A549 (cell line): ENCODE measurements around the gene RSPH9.

Experiments
- CTCF ChIP-seq: fragments of >200 bp; sonication (Bioruptor Twin); formaldehyde crosslinking; IDR thresholded peaks from 3 replicates; pipeline ENCODE4 v1.5.1; 2016
- FOSL2 ChIP-seq, 2 experiments: fragments of 450-650 bp in 1 of 2; fragments of >200 bp in 1 of 2; sonication (Bioruptor Twin) in 1 of 2; formaldehyde crosslinking; IDR thresholded peaks; 2 replicates each; pipeline versions ENCODE4 v1.5.0 to v1.6.1; 2016 to 2020; ENCODE audit warnings: mild to moderate bottlenecking in 1 of 2, moderate library complexity in 1 of 2
- SMC3 ChIP-seq: fragments of >200 bp; sonication (Bioruptor Twin); formaldehyde crosslinking; IDR thresholded peaks from 3 replicates; pipeline ENCODE4 v1.6.1; 2018; ENCODE audit warnings: inconsistent platforms
- SREBF2 ChIP-seq: fragments of 450-650 bp; IDR thresholded peaks from 2 replicates; pipeline ENCODE4 v1.6.1; 2014; ENCODE audit warnings: mild to moderate bottlenecking, moderate library complexity
- ZFP36 ChIP-seq: fragments of 450-650 bp; IDR thresholded peaks from 2 replicates; pipeline ENCODE4 v1.6.1; 2014; ENCODE audit warnings: borderline replicate concordance; ENCODE audit not compliant: partially characterized antibody
- TF ChIP-seq, protein P1 (sequence below): fragments of 450-650 bp; IDR thresholded peaks from 2 replicates; pipeline ENCODE4 v1.6.1; 2014; ENCODE audit warnings: antibody characterized with exemption
- TF ChIP-seq, protein P2 (sequence below): fragments of 200-600 bp; sonication (generic); IDR thresholded peaks from 2 replicates; pipeline ENCODE4 v1.6.1; 2016; ENCODE audit warnings: antibody characterized with exemption, mild to moderate bottlenecking, moderate library complexity

DNA sequence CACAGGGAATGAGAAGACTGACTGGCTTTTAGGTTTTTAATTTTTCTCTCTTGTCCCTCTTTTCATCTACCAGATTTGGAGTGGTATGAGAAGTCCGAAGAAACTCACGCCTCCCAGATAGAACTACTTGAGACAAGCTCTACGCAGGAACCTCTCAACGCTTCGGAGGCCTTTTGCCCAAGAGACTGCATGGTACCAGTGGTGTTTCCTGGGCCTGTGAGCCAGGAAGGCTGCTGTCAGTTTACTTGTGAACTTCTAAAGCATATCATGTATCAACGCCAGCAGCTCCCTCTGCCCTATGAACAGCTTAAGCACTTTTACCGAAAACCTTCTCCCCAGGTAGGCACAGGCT is 8.6 kb upstream of the RSPH9 start:
- TF ChIP-seq SMC3: no peak
- no peak for TF ChIP-seq CTCF
- TF ChIP-seq FOSL2 (IDR thresholded peaks at IDR 0.05): no peak
- no peak for TF ChIP-seq FOSL2 (CRISPR knock-in tag; IDR thresholded peaks at IDR 0.05)
- TF ChIP-seq, protein P1, sequence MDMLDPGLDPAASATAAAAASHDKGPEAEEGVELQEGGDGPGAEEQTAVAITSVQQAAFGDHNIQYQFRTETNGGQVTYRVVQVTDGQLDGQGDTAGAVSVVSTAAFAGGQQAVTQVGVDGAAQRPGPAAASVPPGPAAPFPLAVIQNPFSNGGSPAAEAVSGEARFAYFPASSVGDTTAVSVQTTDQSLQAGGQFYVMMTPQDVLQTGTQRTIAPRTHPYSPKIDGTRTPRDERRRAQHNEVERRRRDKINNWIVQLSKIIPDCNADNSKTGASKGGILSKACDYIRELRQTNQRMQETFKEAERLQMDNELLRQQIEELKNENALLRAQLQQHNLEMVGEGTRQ: no peak
- no peak for TF ChIP-seq ZFP36
- TF ChIP-seq, protein P2, sequence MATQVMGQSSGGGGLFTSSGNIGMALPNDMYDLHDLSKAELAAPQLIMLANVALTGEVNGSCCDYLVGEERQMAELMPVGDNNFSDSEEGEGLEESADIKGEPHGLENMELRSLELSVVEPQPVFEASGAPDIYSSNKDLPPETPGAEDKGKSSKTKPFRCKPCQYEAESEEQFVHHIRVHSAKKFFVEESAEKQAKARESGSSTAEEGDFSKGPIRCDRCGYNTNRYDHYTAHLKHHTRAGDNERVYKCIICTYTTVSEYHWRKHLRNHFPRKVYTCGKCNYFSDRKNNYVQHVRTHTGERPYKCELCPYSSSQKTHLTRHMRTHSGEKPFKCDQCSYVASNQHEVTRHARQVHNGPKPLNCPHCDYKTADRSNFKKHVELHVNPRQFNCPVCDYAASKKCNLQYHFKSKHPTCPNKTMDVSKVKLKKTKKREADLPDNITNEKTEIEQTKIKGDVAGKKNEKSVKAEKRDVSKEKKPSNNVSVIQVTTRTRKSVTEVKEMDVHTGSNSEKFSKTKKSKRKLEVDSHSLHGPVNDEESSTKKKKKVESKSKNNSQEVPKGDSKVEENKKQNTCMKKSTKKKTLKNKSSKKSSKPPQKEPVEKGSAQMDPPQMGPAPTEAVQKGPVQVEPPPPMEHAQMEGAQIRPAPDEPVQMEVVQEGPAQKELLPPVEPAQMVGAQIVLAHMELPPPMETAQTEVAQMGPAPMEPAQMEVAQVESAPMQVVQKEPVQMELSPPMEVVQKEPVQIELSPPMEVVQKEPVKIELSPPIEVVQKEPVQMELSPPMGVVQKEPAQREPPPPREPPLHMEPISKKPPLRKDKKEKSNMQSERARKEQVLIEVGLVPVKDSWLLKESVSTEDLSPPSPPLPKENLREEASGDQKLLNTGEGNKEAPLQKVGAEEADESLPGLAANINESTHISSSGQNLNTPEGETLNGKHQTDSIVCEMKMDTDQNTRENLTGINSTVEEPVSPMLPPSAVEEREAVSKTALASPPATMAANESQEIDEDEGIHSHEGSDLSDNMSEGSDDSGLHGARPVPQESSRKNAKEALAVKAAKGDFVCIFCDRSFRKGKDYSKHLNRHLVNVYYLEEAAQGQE: no peak
- no peak for TF ChIP-seq SREBF2
